SU-DHL-6 (cell line): Measurements from ENCODE around the gene DPP10.

Experiments
- EZH2phosphoT487 ChIP-seq: fragments of 200-600 bp; sonication (generic), shearing (Covaris generic); conservative IDR thresholded peaks from 2 replicates; pipeline ENCODE4 v1.6.1; 2018; ENCODE audit warnings: mild to moderate bottlenecking, antibody characterized with exemption, low read length, moderate library complexity, mixed read lengths
- TF ChIP-seq, protein P1 (sequence below): fragments of 200-600 bp; sonication (generic); IDR thresholded peaks from one replicate; pipeline ENCODE4 v1.5.1; 2017; ENCODE audit warnings: antibody characterized with exemption, mild to moderate bottlenecking, low read length, moderate library complexity; ENCODE audit not compliant: insufficient read depth, poor library complexity, severe bottlenecking

DNA sequence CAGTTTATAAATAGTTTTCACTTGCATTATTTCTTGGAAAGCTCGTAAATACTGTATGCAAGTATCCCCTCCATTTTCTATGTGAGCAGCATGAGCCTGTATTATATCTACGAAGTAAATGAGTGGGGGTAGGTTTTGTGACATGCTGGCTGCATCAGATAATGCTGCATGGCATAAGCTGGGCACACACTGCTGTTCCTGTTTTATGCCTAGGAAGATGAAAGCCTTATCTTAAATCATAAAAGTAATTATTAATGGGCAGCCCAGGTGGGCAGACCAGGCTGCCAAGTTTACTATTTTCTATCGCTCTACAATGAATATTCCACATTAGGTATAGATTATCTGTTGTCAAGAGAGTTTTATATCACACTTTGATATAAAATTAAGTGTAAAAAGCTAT, 854.6 kb downstream of the DPP10 start:
- TF ChIP-seq, protein P1, sequence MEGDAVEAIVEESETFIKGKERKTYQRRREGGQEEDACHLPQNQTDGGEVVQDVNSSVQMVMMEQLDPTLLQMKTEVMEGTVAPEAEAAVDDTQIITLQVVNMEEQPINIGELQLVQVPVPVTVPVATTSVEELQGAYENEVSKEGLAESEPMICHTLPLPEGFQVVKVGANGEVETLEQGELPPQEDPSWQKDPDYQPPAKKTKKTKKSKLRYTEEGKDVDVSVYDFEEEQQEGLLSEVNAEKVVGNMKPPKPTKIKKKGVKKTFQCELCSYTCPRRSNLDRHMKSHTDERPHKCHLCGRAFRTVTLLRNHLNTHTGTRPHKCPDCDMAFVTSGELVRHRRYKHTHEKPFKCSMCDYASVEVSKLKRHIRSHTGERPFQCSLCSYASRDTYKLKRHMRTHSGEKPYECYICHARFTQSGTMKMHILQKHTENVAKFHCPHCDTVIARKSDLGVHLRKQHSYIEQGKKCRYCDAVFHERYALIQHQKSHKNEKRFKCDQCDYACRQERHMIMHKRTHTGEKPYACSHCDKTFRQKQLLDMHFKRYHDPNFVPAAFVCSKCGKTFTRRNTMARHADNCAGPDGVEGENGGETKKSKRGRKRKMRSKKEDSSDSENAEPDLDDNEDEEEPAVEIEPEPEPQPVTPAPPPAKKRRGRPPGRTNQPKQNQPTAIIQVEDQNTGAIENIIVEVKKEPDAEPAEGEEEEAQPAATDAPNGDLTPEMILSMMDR = no peak
- TF ChIP-seq EZH2phosphoT487 = no peak
